Adrenal gland (tissue), 12 donors: Measurements from ENCODE around the gene ZEB1. TPM values are rescaled to one million over a fixed set of nuclear protein-coding genes. Genes with fewer than 3 reads are reported as not detected.

Source experiments
- DNase-seq, 7 donors: peaks; one replicate each; pipeline ENCODE4 v3.0.0-alpha.2; 2019 to 2020
- H3K27ac ChIP-seq, 5 donors: fragments of 200-600 bp; sonication (generic) in 4 of 5; 1 replicate in 3 of 5; 2 replicates in 2 of 5; pipeline versions ENCODE4 v1.5.1 to v1.8.0; 2016 to 2020; ENCODE audit warnings: mild to moderate bottlenecking in 1 of 5
- H3K27me3 ChIP-seq: fragments of 200-600 bp; 2 replicates; pipeline ENCODE4 v1.8.0; 2021
- H3K36me3 ChIP-seq, 2 donors: fragments of 200-600 bp; replicated peaks in 1 of 2; 1 replicate in 1 of 2; 2 replicates in 1 of 2; pipeline versions ENCODE4 v1.5.1 to v1.8.0; 2018 to 2022
- H3K4me1 ChIP-seq, 2 donors: fragments of 200-600 bp; replicated peaks in 1 of 2; 1 replicate in 1 of 2; 2 replicates in 1 of 2; pipeline versions ENCODE4 v1.5.1 to v1.8.0; 2018 to 2021
- H3K4me3 ChIP-seq, 4 donors: fragments of 200-600 bp; sonication (generic) in 3 of 4; one replicate each; pipeline ENCODE4 v1.5.1; 2016 to 2018
- H3K9me3 ChIP-seq, 3 donors: fragments of 200-600 bp; sonication (generic) in 1 of 3; replicated peaks in 1 of 3; 1 replicate in 2 of 3; 2 replicates in 1 of 3; pipeline versions ENCODE4 v1.5.1 to v1.8.0; 2016 to 2021
- CTCF ChIP-seq, 6 experiments: fragments of 450-650 bp in 4 of 6; fragments of 200-600 bp in 2 of 6; sonication (generic) in 1 of 6; IDR thresholded peaks; 1 replicate in 5 of 6; 2 replicates in 1 of 6; pipeline versions ENCODE4 v1.5.1 to v1.8.0; 2016 to 2021; ENCODE audit warnings: antibody characterized with exemption in 6 of 6, mild to moderate bottlenecking in 2 of 6, moderate library complexity in 1 of 6
- POLR2A ChIP-seq, 2 donors: fragments of 450-650 bp; IDR thresholded peaks; one replicate each; pipeline ENCODE4 v1.6.1; 2017; ENCODE audit warnings: antibody characterized with exemption in 2 of 2, mild to moderate bottlenecking in 2 of 2, moderate library complexity in 1 of 2
- WGBS, 4 donors: extraction: QIAGEN DNeasy Blood & Tissue Kit in 2 of 4; methylation state at CpG; one replicate each; pipeline versions ENCODE4 v1.1.5 to v1.1.7; 2013 to 2017; 5-methylcytosine and 5-hydroxymethylcytosine counted together
- intact Hi-C, 2 donors: fragments of 100-400 bp; cut with DNase I; formaldehyde crosslinking; loops; one replicate each; pipeline versions ENCODE4 v1.14.1 to v1.15.0; 2022 to 2023
- polyA plus RNA-seq, 3 donors: library from polyadenylated mRNA; stranded (reverse); fragments of 200-250 nt in 2 of 3; fragments of 350-450 nt in 1 of 3; fragmentation: Illumina TruSeq in 1 of 3; extraction: RNeasy Lipid Tissue Mini Kit (QIAGEN cat#74804) in 1 of 3; gene quantifications; one replicate each; pipeline ENCODE4 v1.2.3, GENCODE V29; 2013 to 2014
- total RNA-seq, 9 donors: library from RNA; depleted of rRNA in 4 of 9; stranded (reverse); fragments of >200 nt in 4 of 9; fragments of 120-200 nt in 1 of 9; fragmentation: NEBNext Ultra II Directional in 1 of 9; extraction: Animal tissue kit (Norgen Biotek cat#: 25700) in 1 of 9; gene quantifications; one replicate each; pipeline versions ENCODE4 v1.1.0 to v1.2.4, GENCODE V29; 2013 to 2023
- donor health status: healthy with polysubstance abuse.
- donor health status: Bipolar disorder and iron deficiency.
- donor health status: DM: yes; HTN: yes; CAD: no.
- donor health status: DM: no; HTN: no; CAD: no.
- donor health status: DM: no; HTN: no; CAD: no.
- donor health status: DM: yes; HTN: yes; CAD: no.

ZEB1 gene
- total and polyA plus RNA-seq, 12 donors, result 7.3 to 34.9 (median 22.9) TPM

- no peak overlapping the region for H3K4me3 ChIP-seq
- intact Hi-C loops, result no loop called here
- 64 to 77% (median 66%) methylated on average over 6 of the region's 6 CpGs for WGBS, 4 donors
- no peak for DNase-seq
- H3K9me3 ChIP-seq, result no peaks in the 10 kb centered on the region
- no peaks in the 10 kb centered on the region for H3K27me3 ChIP-seq
- no peaks in the 10 kb centered on the region for H3K36me3 ChIP-seq
- no peaks in the 10 kb centered on the region for H3K4me1 ChIP-seq
- H3K27ac ChIP-seq, result no peak overlapping the region
- no peak for TF ChIP-seq CTCF (IDR thresholded peaks at IDR 0.05)
Observed at GRCh38 chr10:31304291-31304970, 14.6 kb upstream of the ZEB1 start.

- TF ChIP-seq POLR2A (IDR thresholded peaks at IDR 0.05) (no peak), CTCF (IDR thresholded peaks at IDR 0.05) (no peak)
- H3K4me1 ChIP-seq, result no peaks in the 10 kb centered on the region
- intact Hi-C loops, result no loop called here
- no peak overlapping the region for H3K27ac ChIP-seq
- WGBS, 4 donors, result 95 to 96% (median 95%) methylated on average over 3 of the region's 3 CpGs
- no peaks in the 10 kb centered on the region for H3K36me3 ChIP-seq
- no peak overlapping the region for H3K4me3 ChIP-seq
- no peaks in the 10 kb centered on the region for H3K27me3 ChIP-seq
- no peaks in the 10 kb centered on the region for H3K9me3 ChIP-seq
- DNase-seq, result no peak
Observed at GRCh38 chr10:31313396-31313795, 5.6 kb upstream of the ZEB1 start.

- intact Hi-C loops, result no loop called here
- DNase-seq, result no peak
- WGBS, 4 donors, result 76 to 84% (median 79%) methylated on average over 8 of the region's 8 CpGs
- H3K4me1 ChIP-seq, result no peaks in the 10 kb centered on the region
- no peaks in the 10 kb centered on the region for H3K27me3 ChIP-seq
- H3K36me3 ChIP-seq, result no peaks in the 10 kb centered on the region
- TF ChIP-seq CTCF (IDR thresholded peaks at IDR 0.05) (no peak), POLR2A (IDR thresholded peaks at IDR 0.05) (no peak)
- H3K9me3 ChIP-seq, result no peaks in the 10 kb centered on the region
- H3K27ac ChIP-seq, result no peak overlapping the region
- H3K4me3 ChIP-seq, result no peak overlapping the region
Observed at GRCh38 chr10:31314256-31315150, 4.5 kb upstream of the ZEB1 start.

GRCh38 chr10:31315453-31315852, 3.6 kb upstream of the ZEB1 start:
- Histone ChIP-seq H3K27me3 (no peaks in the 10 kb centered on the region), H3K4me3 (no peak overlapping the region), H3K4me1 (no peaks in the 10 kb centered on the region), H3K9me3 (no peaks in the 10 kb centered on the region), H3K36me3 (no peaks in the 10 kb centered on the region), H3K27ac (no peak overlapping the region)
- TF ChIP-seq CTCF (IDR thresholded peaks at IDR 0.05) (no peak), POLR2A (IDR thresholded peaks at IDR 0.05) (no peak)
- intact Hi-C loops, result no loop called here
- no peak for DNase-seq
- WGBS, 4 donors, result 78 to 82% (median 81%) methylated on average over 4 of the region's 4 CpGs
